ENCODE measurements around the gene UPF3B. TPM values are rescaled to one million over a fixed set of nuclear protein-coding genes. Genes with fewer than 3 reads are reported as not detected.

Gene UPF3B
- total RNA-seq, 1 experiment from 2014 or later = 6.2 TPM

GRCh38 chrX:119801253-119802221, 51.2 kb downstream of the UPF3B start:
- DNase-seq (ENCODE audit: low read depth in 1 of 2, low spot score in 2 of 2) = no peak
- Histone ChIP-seq H3K4me3 (no peak overlapping the region), H3K27me3 (replicated peaks) (no peaks in the 10 kb centered on the region), H3K27ac (no peak overlapping the region), H3K36me3 (no peaks in the 10 kb centered on the region), H3K9me3 (replicated peaks) (no peaks in the 10 kb centered on the region), H3K4me1 (replicated peaks) (no peaks in the 10 kb centered on the region)

- Histone ChIP-seq H3K36me3 (peaks cover 42% of the 10 kb centered on the region), H3K4me1 (replicated peaks) (no peaks in the 10 kb centered on the region)
- peak; percentile 85 to 90 for DNase-seq (ENCODE audit: low read depth in 1 of 2, low spot score in 2 of 2)
Observed at GRCh38 chrX:119791437-119792231, 61.1 kb downstream of the UPF3B start, which contains the start of gene RPL39. Gene RPL39, minus strand, starts transcription at chrX:119791630. Its CDS starts 54 bp downstream, at chrX:119791576.

GRCh38 chrX:119790977-119791436, 61.8 kb downstream of the UPF3B start:
- no peaks in the 10 kb centered on the region for H3K4me1 ChIP-seq (replicated peaks)
- H3K27me3 ChIP-seq (replicated peaks) = no peaks in the 10 kb centered on the region
- no peak for DNase-seq (ENCODE audit: low read depth in 1 of 2, low spot score in 2 of 2)
- peak overlapping the region; percentile 91 for H3K27ac ChIP-seq
- no peaks in the 10 kb centered on the region for H3K9me3 ChIP-seq (replicated peaks)
- H3K4me3 ChIP-seq = peak overlapping the region; percentile 72
- H3K36me3 ChIP-seq = peaks cover 47% of the 10 kb centered on the region

More at GRCh38 chrX:119791437-119792231, 61.1 kb downstream of the UPF3B start, which contains the start of gene RPL39:
- H3K27me3 ChIP-seq (replicated peaks) = no peaks in the 10 kb centered on the region
- peak within 1 kb of the TSS; percentile 91 for H3K27ac ChIP-seq
- H3K9me3 ChIP-seq (replicated peaks) = no peaks in the 10 kb centered on the region
- H3K4me3 ChIP-seq = peak within 1 kb of the TSS; percentile 72

GRCh38 chrX:119784747-119785446, 67.9 kb downstream of the UPF3B start:
- Histone ChIP-seq H3K27ac (no peak overlapping the region), H3K4me3 (no peak overlapping the region), H3K4me1 (replicated peaks) (no peaks in the 10 kb centered on the region), H3K9me3 (replicated peaks) (no peaks in the 10 kb centered on the region), H3K27me3 (replicated peaks) (no peaks in the 10 kb centered on the region), H3K36me3 (peaks cover 61% of the 10 kb centered on the region)
- peak; percentile 21 to 50 for DNase-seq (ENCODE audit: low read depth in 1 of 2, low spot score in 2 of 2)

Other genes with a start within 250 kb of the UPF3B start
- 3.1 and 4.7 TPM in 2 replicates for gene NKRF, start 246.5 kb downstream of the UPF3B start, total RNA-seq (2014; rRNA removed; shearing (Covaris generic))
- gene SEPTIN6, start 159.8 kb downstream of the UPF3B start, total RNA-seq (2014; rRNA removed; shearing (Covaris generic)) = 12.9 and 21.2 TPM in 2 replicates
- 0.19 and 1.6 TPM in 2 replicates for gene SOWAHD, start 94.4 kb downstream of the UPF3B start, total RNA-seq (2014; rRNA removed; shearing (Covaris generic))
- 2,665 and 4,330 TPM in 2 replicates for gene RPL39, start 61.3 kb downstream of the UPF3B start, total RNA-seq (2014; rRNA removed; shearing (Covaris generic))
- gene RNF113A, start 18.8 kb upstream of the UPF3B start, total RNA-seq (2014; rRNA removed; shearing (Covaris generic)) = 14.8 and 15.8 TPM in 2 replicates
- 82.7 and 118 TPM in 2 replicates for gene NDUFA1, start 18.9 kb upstream of the UPF3B start, total RNA-seq (2014; rRNA removed; shearing (Covaris generic))
- not detected in 2 replicates for gene AKAP14, start 42.9 kb upstream of the UPF3B start, total RNA-seq (2014; rRNA removed; shearing (Covaris generic))
- 4.2 and 7.3 TPM in 2 replicates for gene NKAP, start 90.8 kb upstream of the UPF3B start, total RNA-seq (2014; rRNA removed; shearing (Covaris generic))
- not detected in 2 replicates for gene RHOXF2B, start 224.7 kb upstream of the UPF3B start, total RNA-seq (2014; rRNA removed; shearing (Covaris generic))